Neural cell (in vitro differentiated cells): ENCODE results near the gene ITGA8. TPM values are rescaled to one million over a fixed set of nuclear protein-coding genes. Genes with fewer than 3 reads are reported as not detected.

Experiments
- H2AFZ ChIP-seq: fragments of 200-600, 300-800 bp; sonication (generic), shearing (Covaris generic); 2 replicates; pipeline ENCODE4 v1.6.0; 2014; ENCODE audit warnings: low read depth, mild to moderate bottlenecking, antibody characterized with exemption, low read length, moderate library complexity
- H3F3A ChIP-seq: fragments of 200-600 bp; shearing (Covaris generic); 2 replicates; pipeline ENCODE4 v1.6.1; 2016; ENCODE audit warnings: mild to moderate bottlenecking, moderate library complexity, mixed read lengths, antibody characterized with exemption, low read length; ENCODE audit not compliant: insufficient read depth, poor library complexity, severe bottlenecking
- H3K27ac ChIP-seq: fragments of 200-600, 300-800 bp; sonication (generic), shearing (Covaris generic); 2 replicates; pipeline ENCODE4 v1.5.1; 2014; ENCODE audit warnings: mild to moderate bottlenecking, low read length, moderate library complexity
- H3K27me3 ChIP-seq: fragments of 300-800, 200-600 bp; sonication (generic), shearing (Covaris generic); 2 replicates; pipeline ENCODE4 v1.6.0; 2014; ENCODE audit warnings: mild to moderate bottlenecking, low read depth, low read length, moderate library complexity; ENCODE audit not compliant: insufficient read depth
- H3K36me3 ChIP-seq: fragments of 300-800, 200-600 bp; sonication (generic), shearing (Covaris generic); 2 replicates; pipeline ENCODE4 v1.5.1; 2014; ENCODE audit warnings: mild to moderate bottlenecking, antibody characterized with exemption, low read length, moderate library complexity; ENCODE audit not compliant: insufficient read depth
- H3K4me2 ChIP-seq: fragments of 300-800, 200-600 bp; sonication (generic), shearing (Covaris generic); 2 replicates; pipeline ENCODE4 v1.6.0; 2014; ENCODE audit warnings: mild to moderate bottlenecking, low read length
- H3K4me3 ChIP-seq: fragments of 300-800, 200-600 bp; sonication (generic), shearing (Covaris generic); 2 replicates; pipeline ENCODE4 v1.5.1; 2014; ENCODE audit warnings: mild to moderate bottlenecking, low read length, moderate library complexity
- H3K79me2 ChIP-seq: fragments of 200-600 bp; shearing (Covaris generic); replicated peaks from 2 replicates; pipeline ENCODE4 v1.6.0; 2014; ENCODE audit warnings: mild to moderate bottlenecking, low read length, moderate library complexity; ENCODE audit not compliant: insufficient read depth
- H3K9ac ChIP-seq: fragments of 300-800, 200-600 bp; sonication (generic), shearing (Covaris generic); 2 replicates; pipeline ENCODE4 v1.6.1; 2016; ENCODE audit warnings: mild to moderate bottlenecking, low read length, mixed read lengths
- H3K9me2 ChIP-seq: fragments of 200-600 bp; shearing (Covaris generic); 2 replicates; pipeline ENCODE4 v1.6.1; 2016; ENCODE audit warnings: mild to moderate bottlenecking, low read length, mixed read lengths; ENCODE audit not compliant: insufficient read depth
- H3K9me3 ChIP-seq: fragments of 200-600, 300-800 bp; sonication (generic), shearing (Covaris generic); 2 replicates; pipeline ENCODE4 v1.6.1; 2016; ENCODE audit warnings: mild to moderate bottlenecking, mixed run types, low read length, moderate library complexity, mixed read lengths
- H4K20me1 ChIP-seq: fragments of 200-600 bp; shearing (Covaris generic); 2 replicates; pipeline ENCODE4 v1.6.1; 2016; ENCODE audit warnings: mild to moderate bottlenecking, mixed run types; ENCODE audit not compliant: insufficient read depth
- CTCF ChIP-seq: fragments of 450-650 bp; IDR thresholded peaks from 2 replicates; pipeline ENCODE4 v1.5.1; 2014; ENCODE audit warnings: antibody characterized with exemption, mild to moderate bottlenecking, moderate library complexity; ENCODE audit not compliant: poor library complexity, severe bottlenecking
- EP300 ChIP-seq: fragments of 450-650 bp; conservative IDR thresholded peaks from 2 replicates; pipeline ENCODE4 v1.6.1; 2014; ENCODE audit warnings: antibody characterized with exemption, mild to moderate bottlenecking, moderate library complexity; ENCODE audit not compliant: poor library complexity, severe bottlenecking
- EZH2 ChIP-seq: fragments of 200-600, 300-800 bp; shearing (Covaris generic), sonication (generic); IDR thresholded peaks from 2 replicates; pipeline ENCODE4 v1.6.1; 2014; ENCODE audit warnings: antibody characterized with exemption, low read length, borderline replicate concordance, mild to moderate bottlenecking; ENCODE audit not compliant: insufficient read depth, poor library complexity, severe bottlenecking
- MXI1 ChIP-seq: fragments of 450-650 bp; conservative IDR thresholded peaks from 2 replicates; pipeline ENCODE4 v1.6.1; 2014; ENCODE audit warnings: antibody characterized with exemption, mild to moderate bottlenecking; ENCODE audit not compliant: poor library complexity, severe bottlenecking
- POLR2AphosphoS5 ChIP-seq: IDR thresholded peaks from 2 replicates; pipeline ENCODE4 v1.6.1; 2012
- RAD21 ChIP-seq: fragments of 450-650 bp; conservative IDR thresholded peaks from 2 replicates; pipeline ENCODE4 v1.6.1; 2014; ENCODE audit warnings: antibody characterized with exemption, mild to moderate bottlenecking, moderate library complexity
- REST ChIP-seq: IDR thresholded peaks from 2 replicates; pipeline ENCODE4 v1.6.1; 2012; ENCODE audit warnings: borderline replicate concordance
- SMC3 ChIP-seq: fragments of 450-650 bp; conservative IDR thresholded peaks from 2 replicates; pipeline ENCODE4 v1.6.1; 2014; ENCODE audit warnings: antibody characterized with exemption, mild to moderate bottlenecking, moderate library complexity; ENCODE audit not compliant: poor library complexity
- TAF1 ChIP-seq: IDR thresholded peaks from 2 replicates; pipeline ENCODE4 v1.6.1; 2012; ENCODE audit warnings: low read depth
- polyA plus RNA-seq: library from polyadenylated mRNA; depleted of rRNA; stranded (reverse); fragments of >200 nt; gene quantifications from 2 replicates; pipeline ENCODE4 v1.2.3, GENCODE V29; 2014

Gene ITGA8
- polyA plus RNA-seq, 1 donor from 2014 or later: 0.11 TPM

DNA sequence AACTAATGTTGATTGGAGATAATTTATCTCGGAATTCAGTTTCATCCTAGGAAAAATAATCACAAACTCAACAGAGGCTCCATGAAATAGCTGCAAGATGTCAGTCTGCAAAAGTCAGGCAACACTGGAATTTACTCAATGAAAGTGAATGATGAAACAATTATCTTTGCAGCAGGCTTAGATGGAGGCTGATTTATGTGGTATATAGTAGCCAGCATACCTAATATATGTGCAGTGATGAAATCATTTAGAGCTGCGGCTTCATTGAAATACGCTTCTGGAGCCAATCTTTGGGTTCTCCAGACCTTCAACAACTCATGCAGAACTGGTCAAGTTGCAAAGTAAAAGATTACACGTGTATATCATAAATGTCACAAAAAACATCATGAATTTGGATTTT lies 113.3 kb downstream of the ITGA8 start:
- Histone ChIP-seq H3K9ac (no peak overlapping the region), H3K27ac (no peak overlapping the region), H3K9me3 (no peaks in the 10 kb centered on the region), H3K36me3 (no peaks in the 10 kb centered on the region), H3K79me2 (no peaks in the 10 kb centered on the region), H3K27me3 (no peaks in the 10 kb centered on the region), H3K4me3 (no peak overlapping the region), H2AFZ (no peak overlapping the region), H3K9me2 (no peaks in the 10 kb centered on the region), H4K20me1 (no peaks in the 10 kb centered on the region), H3F3A (no peaks in the 10 kb centered on the region), H3K4me2 (no peak overlapping the region)
- TF ChIP-seq MXI1 (no peak), EZH2 (no peak), RAD21 (no peak), TAF1 (no peak), REST (no peak), CTCF (no peak), POLR2AphosphoS5 (no peak), SMC3 (no peak), EP300 (no peak)

- Histone ChIP-seq H3K27me3 (no peaks in the 10 kb centered on the region), H3K36me3 (no peaks in the 10 kb centered on the region), H3F3A (no peaks in the 10 kb centered on the region), H3K4me3 (no peak overlapping the region), H3K4me2 (no peak overlapping the region), H3K9ac (no peak overlapping the region), H3K27ac (no peak overlapping the region), H3K9me2 (no peaks in the 10 kb centered on the region), H4K20me1 (no peaks in the 10 kb centered on the region), H3K9me3 (no peaks in the 10 kb centered on the region), H2AFZ (no peak overlapping the region), H3K79me2 (no peaks in the 10 kb centered on the region)
- TF ChIP-seq EZH2 (no peak), RAD21 (no peak), CTCF (no peak), POLR2AphosphoS5 (no peak), EP300 (no peak), SMC3 (no peak), TAF1 (no peak), REST (no peak), MXI1 (no peak)
Observed at GRCh38 chr10:15605740-15606369, 113.9 kb downstream of the ITGA8 start.
